UCSD-AML1 (cell line): Measurements from ENCODE around the gene INPP5A.

Experiments
- DNase-seq: peaks from one replicate; lab custom pipeline; 2025; ENCODE audit not compliant: unreplicated experiment; lab: John Stamatoyannopoulos, UW

INPP5A gene

GRCh38 chr10:132534391-132535064 is 3.1 kb upstream of the INPP5A start:
- no peak for DNase-seq

GRCh38 chr10:132535065-132535651 is 2.4 kb upstream of the INPP5A start:
- DNase-seq: no peak

- DNase-seq: no peak
Observed at GRCh38 chr10:132536241-132536876, 1.2 kb upstream of the INPP5A start.

GRCh38 chr10:132536877-132537683 is 507 bp upstream of the INPP5A start:
- peak; percentile 100 for DNase-seq

- DNase-seq: no peak
Observed at GRCh38 chr10:132538031-132538789, 623 bp downstream of the INPP5A start.

GRCh38 chr10:132538790-132539421 is 1.3 kb downstream of the INPP5A start:
- no peak for DNase-seq

GRCh38 chr10:132539431-132539839 is 1.8 kb downstream of the INPP5A start:
- no peak for DNase-seq

GRCh38 chr10:132539894-132540293 is 2.3 kb downstream of the INPP5A start:
- DNase-seq: no peak

GRCh38 chr10:132540456-132540855 is 2.9 kb downstream of the INPP5A start:
- no peak for DNase-seq

GRCh38 chr10:132541129-132541528 is 3.5 kb downstream of the INPP5A start:
- DNase-seq: no peak

GRCh38 chr10:132541601-132542011 is 4.0 kb downstream of the INPP5A start:
- no peak for DNase-seq

- no peak for DNase-seq
Observed at GRCh38 chr10:132542086-132542775, 4.6 kb downstream of the INPP5A start.

GRCh38 chr10:132542819-132543218 is 5.2 kb downstream of the INPP5A start:
- DNase-seq: no peak

GRCh38 chr10:132543916-132544743 is 6.5 kb downstream of the INPP5A start:
- DNase-seq: no peak

- no peak for DNase-seq
Observed at GRCh38 chr10:132544744-132545658, 7.4 kb downstream of the INPP5A start.

GRCh38 chr10:132545659-132546367 is 8.2 kb downstream of the INPP5A start:
- no peak for DNase-seq
